Activated CD4-positive, alpha-beta T cell treated with anti-CD3 and anti-CD28 coated beads, Interleukin-2, amount 10 ng/mL, durations not matched to agents 24 days and 14 days (primary cell): ENCODE data around the gene SMIM43. TPM values are rescaled to one million over a fixed set of nuclear protein-coding genes. Genes with fewer than 3 reads are reported as not detected.

Experiments
- DNase-seq: peaks from one replicate; pipeline ENCODE4 v3.0.0; 2022
- H3K27ac Mint-ChIP-seq: one replicate; pipeline ENCODE4 v1.8.0; 2022; ENCODE audit warnings: mild to moderate bottlenecking, mixed read lengths
- H3K27me3 Mint-ChIP-seq: one replicate; pipeline ENCODE4 v1.8.0; 2022; ENCODE audit warnings: mixed read lengths
- H3K36me3 Mint-ChIP-seq: one replicate; pipeline ENCODE4 v1.8.0; 2022; ENCODE audit warnings: low read depth, mild to moderate bottlenecking, mixed read lengths
- H3K4me1 Mint-ChIP-seq: one replicate; pipeline ENCODE4 v1.8.0; 2021; ENCODE audit warnings: mixed read lengths
- H3K4me3 Mint-ChIP-seq: one replicate; pipeline ENCODE4 v1.8.0; 2022; ENCODE audit warnings: mild to moderate bottlenecking, moderate library complexity, mixed read lengths
- H3K9me3 Mint-ChIP-seq: one replicate; pipeline ENCODE4 v1.8.0; 2021; ENCODE audit warnings: mixed read lengths
- intact Hi-C: fragments of 100-400 bp; cut with micrococcal nuclease; formaldehyde crosslinking; loops from one replicate; pipeline ENCODE4 v1.15.1; 2023
- total RNA-seq: library from RNA; stranded (reverse); gene quantifications from 2 replicates; pipeline ENCODE4 v1.2.3, GENCODE V29; 2022

SMIM43 gene
- total RNA-seq, 1 donor from 2014 or later: not detected

DNA sequence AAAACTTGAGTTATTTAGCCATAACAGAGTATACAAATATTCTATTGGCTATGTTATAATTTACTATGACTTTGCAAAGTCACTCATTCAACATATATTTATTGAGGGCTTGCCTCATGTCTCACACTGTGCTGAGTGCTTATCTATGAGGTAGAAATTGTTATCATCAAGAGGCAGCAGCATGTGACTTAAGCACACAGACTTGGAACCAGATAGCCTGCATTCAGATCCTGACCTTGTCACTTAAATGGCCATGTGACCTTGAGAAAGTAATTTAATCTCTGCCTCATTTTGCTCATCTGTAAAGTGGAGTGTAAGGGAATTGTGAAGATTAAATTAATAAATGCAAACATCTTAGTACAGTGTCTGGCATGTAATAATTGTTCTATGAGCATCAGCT is 26.0 kb upstream of the SMIM43 start:
- Mint-ChIP-seq H3K9me3 (no peaks in the 10 kb centered on the region), H3K27me3 (peaks cover 6% of the 10 kb centered on the region), H3K4me1 (peaks cover 17% of the 10 kb centered on the region), H3K27ac (no peak overlapping the region), H3K36me3 (no peaks in the 10 kb centered on the region), H3K4me3 (no peak overlapping the region)
- intact Hi-C loops: loop anchor here (10.0 kb wide), 1 partner anchor 636 kb away; no protein-coding TSS in a partner anchor
- no peak for DNase-seq

DNA sequence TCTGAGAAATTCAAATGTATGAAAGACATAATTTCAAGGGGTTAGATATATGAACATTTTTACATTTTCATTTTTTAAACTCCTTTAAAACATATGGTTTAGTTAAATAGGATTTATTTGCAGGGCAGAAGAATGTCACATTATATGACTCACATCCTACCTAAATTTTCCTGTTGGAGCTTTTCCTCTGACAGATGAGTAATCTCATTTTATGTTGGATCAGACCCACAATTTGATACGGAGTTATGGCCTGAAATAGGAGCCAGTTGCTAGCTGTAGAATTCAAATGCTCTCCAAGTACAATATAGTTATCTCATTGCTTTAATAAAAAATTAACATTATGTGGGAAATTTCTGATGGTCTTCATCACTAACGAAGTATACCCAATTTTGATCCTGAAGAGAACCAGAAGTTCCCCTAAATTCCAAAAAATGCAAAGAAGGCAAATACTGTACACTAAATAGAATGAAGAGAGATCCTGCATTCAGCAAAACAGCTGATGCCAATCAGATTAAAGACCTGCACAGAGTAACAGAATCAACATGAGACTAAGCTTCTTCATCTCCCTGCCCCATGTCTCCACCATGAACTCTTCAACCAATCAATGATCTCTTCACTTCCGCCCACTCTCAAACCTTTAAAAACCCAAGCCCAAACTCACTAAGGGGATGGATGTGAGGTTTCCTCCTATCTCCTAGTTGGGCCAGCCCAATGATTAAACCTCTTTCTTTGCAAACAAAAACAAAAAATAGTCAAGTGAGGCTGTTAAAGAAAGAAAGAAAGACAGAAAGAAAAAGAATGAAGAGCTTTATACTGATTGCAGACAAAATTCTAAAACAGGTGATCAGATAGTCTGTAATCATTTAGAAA is 25.2 kb upstream of the SMIM43 start:
- Mint-ChIP-seq H3K27me3 (peaks cover 11% of the 10 kb centered on the region), H3K36me3 (no peaks in the 10 kb centered on the region), H3K4me1 (peaks cover 13% of the 10 kb centered on the region), H3K27ac (no peak overlapping the region), H3K9me3 (no peaks in the 10 kb centered on the region), H3K4me3 (no peak overlapping the region)
- intact Hi-C loops: loop anchor here (10.0 kb wide), 1 partner anchor 635 kb away; no protein-coding TSS in a partner anchor
- DNase-seq: no peak

DNA sequence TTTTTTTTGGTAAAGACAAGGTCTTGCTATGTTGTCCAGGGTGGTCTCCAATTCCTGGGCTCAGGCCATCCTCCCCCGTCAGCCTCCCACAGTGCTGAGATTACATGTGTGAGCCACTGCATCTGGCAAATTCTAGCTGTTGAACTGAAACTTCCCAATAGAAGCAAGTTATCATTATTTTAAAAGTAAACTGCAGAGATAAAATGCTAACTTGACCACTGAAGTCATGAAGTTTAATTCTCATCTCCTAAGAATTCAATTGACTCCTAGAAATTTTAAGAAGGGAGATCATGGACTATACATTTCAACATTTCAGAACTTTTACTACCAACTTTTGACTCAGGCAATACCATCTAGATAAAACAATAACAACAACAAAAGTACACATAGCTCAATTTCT is 24.5 kb upstream of the SMIM43 start:
- Mint-ChIP-seq H3K27me3 (peaks cover 18% of the 10 kb centered on the region), H3K36me3 (no peaks in the 10 kb centered on the region), H3K4me3 (no peak overlapping the region), H3K4me1 (peaks cover 13% of the 10 kb centered on the region), H3K27ac (no peak overlapping the region), H3K9me3 (no peaks in the 10 kb centered on the region)
- DNase-seq: no peak
- intact Hi-C loops: no loop called here

DNA sequence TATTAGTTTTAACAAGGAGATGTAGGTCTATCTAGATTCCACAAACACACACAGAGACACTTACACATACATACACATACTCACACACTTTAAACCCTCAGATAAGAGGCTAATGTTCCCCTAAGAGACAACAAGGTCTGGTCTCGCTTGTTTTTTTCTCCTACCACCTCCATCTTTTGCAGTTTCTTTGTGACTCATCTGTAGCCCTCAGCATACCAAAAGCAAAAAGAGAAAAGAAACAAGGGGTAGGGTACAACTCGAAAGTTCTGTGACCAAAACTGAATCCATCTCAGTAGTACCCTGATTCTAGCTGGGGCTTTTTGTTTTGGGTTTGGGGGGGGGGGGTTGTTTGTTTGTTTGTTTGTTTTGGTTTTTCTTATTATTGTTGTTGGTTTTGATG is 23.9 kb upstream of the SMIM43 start:
- H3K9me3 Mint-ChIP-seq: peaks cover 2% of the 10 kb centered on the region
- H3K4me1 Mint-ChIP-seq: peaks cover 13% of the 10 kb centered on the region
- no peak overlapping the region for H3K4me3 Mint-ChIP-seq
- H3K36me3 Mint-ChIP-seq: no peaks in the 10 kb centered on the region
- no peak for DNase-seq
- no peak overlapping the region for H3K27ac Mint-ChIP-seq
- H3K27me3 Mint-ChIP-seq: peaks cover 23% of the 10 kb centered on the region
- intact Hi-C loops: no loop called here

DNA sequence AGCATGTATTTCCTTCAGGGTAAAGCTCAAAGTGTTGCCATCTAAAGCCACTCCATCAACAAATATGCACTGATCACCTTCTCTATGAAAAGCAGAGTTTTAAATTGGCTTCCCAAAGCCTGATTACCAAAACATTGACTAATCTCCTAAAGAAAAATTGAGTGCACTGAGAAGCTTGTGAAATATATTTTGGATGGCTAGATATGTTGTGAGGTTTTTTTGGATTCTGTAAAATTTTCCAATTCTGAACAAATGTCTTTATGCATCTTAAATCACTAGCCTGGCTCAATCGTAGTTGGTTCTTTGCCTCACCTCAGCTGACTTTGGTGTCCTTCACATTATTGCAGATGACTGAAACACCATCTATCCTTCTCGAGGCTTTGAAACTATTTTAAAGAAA is 21.3 kb upstream of the SMIM43 start:
- Mint-ChIP-seq H3K27ac (no peak overlapping the region), H3K9me3 (peaks cover 8% of the 10 kb centered on the region), H3K4me3 (no peak overlapping the region), H3K4me1 (peaks cover 13% of the 10 kb centered on the region), H3K36me3 (no peaks in the 10 kb centered on the region), H3K27me3 (peaks cover 37% of the 10 kb centered on the region)
- intact Hi-C loops: no loop called here
- DNase-seq: no peak

DNA sequence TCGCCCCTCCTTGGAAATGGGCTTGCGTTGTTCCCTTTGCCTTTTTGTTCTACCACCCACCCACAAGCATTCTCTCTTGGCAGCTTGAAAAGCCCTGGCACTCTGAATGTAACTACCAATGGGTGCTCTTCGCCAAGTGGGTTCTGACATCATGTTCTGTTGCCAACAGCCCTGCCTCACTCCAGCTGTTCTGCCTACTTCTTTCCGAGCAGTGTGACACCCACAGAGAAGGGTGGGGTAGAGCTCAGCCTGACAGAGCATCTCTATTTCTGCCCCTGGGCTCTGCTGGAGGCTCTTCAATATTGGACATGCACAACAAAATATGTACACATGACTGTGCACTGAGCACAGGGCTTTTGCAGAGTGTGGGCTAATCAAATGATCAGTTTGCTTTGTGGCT is 20.5 kb upstream of the SMIM43 start:
- Mint-ChIP-seq H3K27me3 (peaks cover 43% of the 10 kb centered on the region), H3K4me1 (peaks cover 13% of the 10 kb centered on the region), H3K9me3 (peaks cover 10% of the 10 kb centered on the region), H3K4me3 (no peak overlapping the region), H3K27ac (no peak overlapping the region), H3K36me3 (no peaks in the 10 kb centered on the region)
- intact Hi-C loops: no loop called here
- no peak for DNase-seq

DNA sequence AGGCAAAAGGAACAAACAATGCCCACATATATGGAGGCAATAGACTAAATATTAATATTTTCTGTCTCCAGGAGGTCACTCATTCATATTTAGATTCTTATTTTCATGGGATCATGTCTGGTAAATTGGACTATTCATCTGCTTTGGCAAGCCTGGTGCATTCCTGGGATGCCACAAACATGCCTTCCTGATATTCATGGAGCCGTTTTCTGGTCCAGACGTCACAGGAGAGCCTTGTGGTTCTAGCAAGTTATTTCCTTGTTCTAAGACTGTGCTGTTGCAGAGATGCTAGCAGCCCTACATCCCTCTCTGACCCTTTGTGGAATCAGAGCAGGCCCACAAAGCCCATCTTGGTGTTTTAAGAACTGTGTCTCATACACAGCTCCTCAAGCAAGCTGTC is 20.0 kb upstream of the SMIM43 start:
- Mint-ChIP-seq H3K27me3 (peaks cover 46% of the 10 kb centered on the region), H3K4me3 (no peak overlapping the region), H3K27ac (no peak overlapping the region), H3K36me3 (no peaks in the 10 kb centered on the region), H3K9me3 (peaks cover 10% of the 10 kb centered on the region), H3K4me1 (peaks cover 11% of the 10 kb centered on the region)
- intact Hi-C loops: no loop called here
- DNase-seq: no peak

DNA sequence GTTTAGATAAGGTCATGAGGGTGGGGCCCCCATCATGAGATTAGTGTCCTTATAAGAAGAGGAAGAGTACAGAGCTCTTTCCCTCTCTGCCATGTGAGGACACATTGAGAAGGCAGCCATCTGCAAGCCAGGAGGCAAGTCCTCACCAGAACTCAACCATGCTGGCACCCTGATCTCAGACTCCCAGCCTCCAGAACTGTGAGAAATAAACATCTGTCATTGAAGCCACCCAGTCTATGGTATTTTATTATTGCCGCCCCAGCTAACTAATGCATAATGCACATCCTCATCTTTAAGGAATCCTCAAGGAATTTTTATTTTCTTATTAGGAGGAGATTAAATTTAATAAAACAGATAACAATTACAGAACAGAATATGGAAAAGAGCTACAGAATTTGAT is 19.4 kb upstream of the SMIM43 start:
- no peak overlapping the region for H3K27ac Mint-ChIP-seq
- DNase-seq: no peak
- peaks cover 10% of the 10 kb centered on the region for H3K9me3 Mint-ChIP-seq
- peaks cover 48% of the 10 kb centered on the region for H3K27me3 Mint-ChIP-seq
- peaks cover 10% of the 10 kb centered on the region for H3K4me1 Mint-ChIP-seq
- intact Hi-C loops: no loop called here
- H3K36me3 Mint-ChIP-seq: no peaks in the 10 kb centered on the region
- no peak overlapping the region for H3K4me3 Mint-ChIP-seq

DNA sequence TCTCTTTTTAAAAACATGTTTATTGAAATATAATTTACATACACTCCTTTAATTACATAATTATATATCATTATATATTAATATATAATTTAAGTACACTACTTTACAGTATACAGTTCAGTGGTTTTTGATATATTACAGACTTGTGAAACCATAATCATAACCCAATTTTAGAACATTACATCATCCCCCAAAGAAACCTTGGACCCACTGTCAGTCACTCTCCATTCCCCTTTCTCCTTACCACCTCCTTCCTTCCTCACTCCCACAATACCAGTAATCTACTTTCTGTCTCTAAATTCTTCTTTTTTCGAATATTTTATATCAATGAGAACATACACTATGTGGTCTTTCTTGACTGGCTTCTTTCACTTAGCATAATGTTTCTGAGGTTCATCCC is 18.2 kb upstream of the SMIM43 start:
- Mint-ChIP-seq H3K4me1 (peaks cover 2% of the 10 kb centered on the region), H3K27ac (no peak overlapping the region), H3K9me3 (peaks cover 10% of the 10 kb centered on the region), H3K4me3 (no peak overlapping the region), H3K27me3 (peaks cover 48% of the 10 kb centered on the region), H3K36me3 (no peaks in the 10 kb centered on the region)
- intact Hi-C loops: no loop called here
- DNase-seq: no peak

DNA sequence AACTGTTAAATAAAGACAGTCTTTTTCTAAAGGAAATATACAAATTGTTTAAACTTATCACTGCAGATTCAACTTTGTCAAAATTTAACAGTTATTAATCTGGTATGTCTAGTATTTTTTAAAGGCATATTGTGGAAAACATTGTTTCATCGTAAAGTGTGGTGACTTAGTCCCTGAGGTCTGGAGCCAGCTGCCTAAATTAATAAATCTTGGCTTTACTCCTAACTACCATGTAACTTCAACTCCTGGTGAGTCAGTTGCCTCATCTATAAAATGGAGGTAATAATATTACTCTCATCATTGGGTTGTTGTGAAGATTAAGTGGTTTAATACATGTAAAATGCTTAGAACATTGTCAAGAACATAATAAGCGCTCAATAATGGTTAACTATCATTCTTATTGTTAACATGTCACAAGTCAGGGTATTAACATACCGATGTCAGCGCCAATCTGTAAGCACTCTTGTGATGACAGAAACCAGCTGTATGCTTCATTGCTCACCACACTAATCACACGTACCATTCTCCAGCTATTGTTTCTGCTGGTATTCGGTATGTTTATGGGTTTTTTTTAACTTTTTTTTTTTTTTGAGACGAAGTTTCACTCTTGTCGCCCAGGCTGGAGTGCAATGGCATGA is 14.1 kb upstream of the SMIM43 start:
- Mint-ChIP-seq H3K27ac (no peak overlapping the region), H3K27me3 (peaks cover 39% of the 10 kb centered on the region), H3K36me3 (no peaks in the 10 kb centered on the region), H3K4me3 (no peak overlapping the region), H3K9me3 (peaks cover 10% of the 10 kb centered on the region), H3K4me1 (no peaks in the 10 kb centered on the region)
- DNase-seq: no peak
- intact Hi-C loops: no loop called here

DNA sequence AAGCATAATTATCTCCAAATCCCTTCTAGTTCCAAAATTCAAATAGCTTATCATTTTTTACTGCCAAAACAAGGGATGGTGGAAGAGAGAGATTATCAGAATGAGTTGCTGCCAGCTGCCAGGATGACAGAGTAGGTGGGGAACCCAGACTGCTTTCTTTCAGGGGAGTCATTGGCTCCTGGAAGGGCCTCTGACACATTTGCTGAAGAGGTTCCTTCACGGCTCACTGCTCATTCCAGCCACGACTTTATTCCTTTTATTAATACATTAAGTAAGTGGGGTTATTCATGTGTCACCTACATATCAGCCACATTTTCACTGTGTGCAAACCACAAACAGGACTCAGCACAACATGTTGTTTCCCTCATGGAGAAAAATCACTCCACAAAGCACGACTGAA is 12.7 kb upstream of the SMIM43 start:
- H3K27ac Mint-ChIP-seq: no peak overlapping the region
- peaks cover 5% of the 10 kb centered on the region for H3K9me3 Mint-ChIP-seq
- intact Hi-C loops: no loop called here
- no peaks in the 10 kb centered on the region for H3K4me1 Mint-ChIP-seq
- H3K36me3 Mint-ChIP-seq: no peaks in the 10 kb centered on the region
- no peak for DNase-seq
- peaks cover 36% of the 10 kb centered on the region for H3K27me3 Mint-ChIP-seq
- H3K4me3 Mint-ChIP-seq: no peak overlapping the region

DNA sequence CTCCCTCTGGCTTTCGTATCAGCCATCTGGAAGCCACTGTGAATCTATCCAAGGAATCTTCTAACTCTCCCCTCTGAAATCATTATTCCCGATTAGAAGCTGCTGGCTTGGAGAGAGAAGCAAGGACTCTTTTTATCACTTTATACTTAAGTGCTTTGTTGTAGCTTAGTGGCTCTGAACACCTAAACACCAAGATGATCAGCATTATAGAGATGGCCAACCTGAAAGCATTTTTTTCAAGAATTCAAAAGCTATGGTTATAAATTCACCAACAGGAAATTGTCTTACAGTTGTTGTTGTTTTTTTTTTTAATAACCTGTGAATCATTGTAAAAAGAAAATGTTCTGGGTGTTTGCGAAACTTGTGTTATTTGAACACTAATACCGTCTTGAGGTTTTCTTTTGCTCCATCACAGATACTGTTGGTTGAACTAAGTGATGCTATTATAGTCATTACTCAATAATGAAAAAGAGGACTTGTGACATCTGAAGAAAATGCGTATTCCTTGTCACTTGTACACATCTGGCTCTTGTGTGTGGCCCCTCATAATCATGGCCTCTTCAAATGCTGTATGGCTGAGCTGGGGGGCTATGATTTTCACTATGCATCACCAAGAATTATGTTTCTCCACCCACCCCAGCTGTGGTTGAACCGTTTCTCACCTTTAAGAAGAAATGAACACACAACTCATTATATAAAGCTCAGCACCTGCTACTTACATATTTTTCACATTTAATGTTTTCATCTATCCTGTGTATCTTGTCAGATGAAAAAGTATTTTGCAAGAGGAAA is 11.8 kb upstream of the SMIM43 start:
- no peak for DNase-seq
- no peaks in the 10 kb centered on the region for H3K36me3 Mint-ChIP-seq
- no peak overlapping the region for H3K4me3 Mint-ChIP-seq
- peaks cover 41% of the 10 kb centered on the region for H3K27me3 Mint-ChIP-seq
- no peaks in the 10 kb centered on the region for H3K4me1 Mint-ChIP-seq
- H3K27ac Mint-ChIP-seq: no peak overlapping the region
- peaks cover 5% of the 10 kb centered on the region for H3K9me3 Mint-ChIP-seq
- intact Hi-C loops: no loop called here

DNA sequence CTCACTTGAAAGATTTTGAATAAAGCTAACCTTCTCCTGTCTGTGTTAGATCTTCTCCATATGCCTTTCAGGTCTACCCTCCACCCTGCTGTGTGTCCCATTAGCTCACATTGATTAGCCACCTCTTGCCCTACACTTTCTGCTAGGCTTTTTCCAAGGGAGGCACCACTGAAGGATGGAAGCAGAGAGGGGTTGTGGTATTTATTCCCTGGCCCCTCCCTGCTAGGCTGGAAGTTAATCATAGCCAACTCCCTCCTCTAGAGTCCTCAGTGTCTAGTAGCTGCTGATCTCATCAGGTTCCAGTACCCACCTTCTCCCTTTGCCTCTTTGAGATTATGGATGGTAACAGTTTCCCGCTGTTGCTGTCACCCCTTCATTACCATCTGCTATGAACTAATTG is 8.9 kb upstream of the SMIM43 start:
- Mint-ChIP-seq H3K27ac (no peak overlapping the region), H3K36me3 (no peaks in the 10 kb centered on the region), H3K4me3 (no peak overlapping the region), H3K9me3 (no peaks in the 10 kb centered on the region), H3K27me3 (peaks cover 46% of the 10 kb centered on the region), H3K4me1 (no peaks in the 10 kb centered on the region)
- no peak for DNase-seq
- intact Hi-C loops: no loop called here

DNA sequence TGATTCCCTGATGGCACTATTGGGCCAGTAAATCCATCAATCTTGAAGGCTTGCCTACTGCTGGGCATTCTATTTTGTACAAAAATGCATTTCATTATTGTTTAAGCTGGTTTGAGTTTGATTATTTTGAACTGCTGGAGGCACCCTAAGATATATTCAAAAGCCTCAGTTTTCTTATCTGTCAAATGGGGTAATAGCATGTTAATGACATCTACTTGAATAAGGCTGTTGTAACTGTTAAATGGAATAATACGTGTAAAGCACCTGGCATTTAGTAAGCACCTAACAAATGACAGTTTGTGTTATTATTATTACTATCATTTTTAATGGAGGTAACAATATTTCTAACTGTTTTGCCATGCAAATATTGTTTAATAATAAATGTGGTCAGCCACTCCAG is 6.9 kb upstream of the SMIM43 start:
- Mint-ChIP-seq H3K4me1 (no peaks in the 10 kb centered on the region), H3K27me3 (peaks cover 50% of the 10 kb centered on the region), H3K4me3 (no peak overlapping the region), H3K36me3 (no peaks in the 10 kb centered on the region), H3K27ac (no peak overlapping the region), H3K9me3 (no peaks in the 10 kb centered on the region)
- intact Hi-C loops: no loop called here
- no peak for DNase-seq
